GM12865 (cell line): ENCODE measurements around the gene DPF3.

Experiments
- DNase-seq: peaks from one replicate; pipeline ENCODE4 v3.0.0; 2010; ENCODE audit warnings: low read depth
- H3K4me3 ChIP-seq: 2 replicates; pipeline ENCODE4 v1.5.1; 2011; ENCODE audit warnings: mild to moderate bottlenecking, low read depth, low read length, control low read depth
- CTCF ChIP-seq: IDR thresholded peaks from 2 replicates; pipeline ENCODE4 v1.5.1; 2011; ENCODE audit warnings: low read length, control low read depth, low read depth, inconsistent platforms; ENCODE audit not compliant: insufficient read depth; ENCODE audit errors: missing control alignments

The DPF3 gene

GRCh38 chr14:72741826-72742117 is 152.1 kb downstream of the DPF3 start:
- DNase-seq, result no peak
- H3K4me3 ChIP-seq, result no peak overlapping the region
- no peak for TF ChIP-seq CTCF

- DNase-seq, result no peak
- no peak overlapping the region for H3K4me3 ChIP-seq
- TF ChIP-seq CTCF, result no peak
Measured at GRCh38 chr14:72740966-72741825, 152.7 kb downstream of the DPF3 start.

- DNase-seq, result no peak
- TF ChIP-seq CTCF, result no peak
- no peak overlapping the region for H3K4me3 ChIP-seq
Measured at GRCh38 chr14:72740504-72740961, 153.4 kb downstream of the DPF3 start.

GRCh38 chr14:72739446-72740405 is 154.2 kb downstream of the DPF3 start:
- no peak for DNase-seq
- no peak for TF ChIP-seq CTCF
- H3K4me3 ChIP-seq, result no peak overlapping the region

GRCh38 chr14:72738161-72738611 is 155.7 kb downstream of the DPF3 start:
- no peak for TF ChIP-seq CTCF
- H3K4me3 ChIP-seq, result no peak overlapping the region
- no peak for DNase-seq

GRCh38 chr14:72737560-72737943 is 156.3 kb downstream of the DPF3 start:
- TF ChIP-seq CTCF, result no peak
- H3K4me3 ChIP-seq, result no peak overlapping the region
- no peak for DNase-seq
